ENCODE data around the gene MICALL2.
"Not testable (repeated sequence)": the region's sequence is repeated elsewhere in the genome, so short reads cannot be mapped to it uniquely, and the experiment has no call there.

The MICALL2 gene

GRCh38 chr7:1450431-1450830 is 8.8 kb downstream of the MICALL2 start:
- DNase-seq (ENCODE audit: extremely low spot score, insufficient read length, low read depth) (no peak), FAIRE-seq (no peak)

- FAIRE-seq (no peak), DNase-seq (ENCODE audit: extremely low spot score, insufficient read length, low read depth) (no peak)
These were observed 9.3 kb downstream of the MICALL2 start for GRCh38 chr7:1449951-1450350.

GRCh38 chr7:1449501-1449900 is 9.8 kb downstream of the MICALL2 start:
- FAIRE-seq (no peak), DNase-seq (ENCODE audit: extremely low spot score, insufficient read length, low read depth) (no peak)

- FAIRE-seq (no peak), DNase-seq (ENCODE audit: extremely low spot score, insufficient read length, low read depth) (no peak)
These were observed 10.3 kb downstream of the MICALL2 start for GRCh38 chr7:1448958-1449357.

- no peak for FAIRE-seq
- no peak for DNase-seq (ENCODE audit: extremely low spot score, insufficient read length, low read depth)
These were observed 11.6 kb downstream of the MICALL2 start for GRCh38 chr7:1447551-1448244.

GRCh38 chr7:1447112-1447511 is 12.2 kb downstream of the MICALL2 start:
- FAIRE-seq, result no peak
- DNase-seq (ENCODE audit: extremely low spot score, insufficient read length, low read depth), result no peak

- DNase-seq (ENCODE audit: extremely low spot score, insufficient read length, low read depth) (no peak), FAIRE-seq (no peak)
These were observed 12.6 kb downstream of the MICALL2 start for GRCh38 chr7:1446620-1447032.

GRCh38 chr7:1446026-1446425 is 13.2 kb downstream of the MICALL2 start:
- FAIRE-seq; DNase-seq (ENCODE audit: extremely low spot score, insufficient read length, low read depth): not testable (repeated sequence)

- no peak for FAIRE-seq
- DNase-seq (ENCODE audit: extremely low spot score, insufficient read length, low read depth), result no peak
These were observed 13.9 kb downstream of the MICALL2 start for GRCh38 chr7:1445341-1445740.

- DNase-seq (ENCODE audit: extremely low spot score, insufficient read length, low read depth) (no peak), FAIRE-seq (no peak)
These were observed 14.3 kb downstream of the MICALL2 start for GRCh38 chr7:1444925-1445322.

GRCh38 chr7:1444214-1444924 is 14.9 kb downstream of the MICALL2 start:
- FAIRE-seq (no peak), DNase-seq (ENCODE audit: extremely low spot score, insufficient read length, low read depth) (no peak)

GRCh38 chr7:1443587-1444200 is 15.6 kb downstream of the MICALL2 start:
- not testable (repeated sequence) for DNase-seq (ENCODE audit: extremely low spot score, insufficient read length, low read depth); FAIRE-seq

- no peak for DNase-seq (ENCODE audit: extremely low spot score, insufficient read length, low read depth)
- no peak for FAIRE-seq
These were observed 16.7 kb downstream of the MICALL2 start for GRCh38 chr7:1442355-1443124.

GRCh38 chr7:1441615-1442354 is 17.5 kb downstream of the MICALL2 start:
- FAIRE-seq, result no peak
- no peak for DNase-seq (ENCODE audit: extremely low spot score, insufficient read length, low read depth)

GRCh38 chr7:1440620-1441019 is 18.6 kb downstream of the MICALL2 start:
- no peak for DNase-seq (ENCODE audit: extremely low spot score, insufficient read length, low read depth)
- FAIRE-seq, result no peak

- no peak for FAIRE-seq
- no peak for DNase-seq (ENCODE audit: extremely low spot score, insufficient read length, low read depth)
These were observed 19.6 kb downstream of the MICALL2 start for GRCh38 chr7:1439373-1440363.

- no peak for DNase-seq (ENCODE audit: extremely low spot score, insufficient read length, low read depth)
- no peak for FAIRE-seq
These were observed 20.4 kb downstream of the MICALL2 start for GRCh38 chr7:1438821-1439220.

GRCh38 chr7:1438208-1438607 is 21.1 kb downstream of the MICALL2 start:
- no peak for DNase-seq (ENCODE audit: extremely low spot score, insufficient read length, low read depth)
- FAIRE-seq, result no peak

Measured in GM18507 (cell line).